Measurements from ENCODE around the gene CYSLTR2.

- TF ChIP-seq CTCF (IDR thresholded peaks at IDR 0.05) (no peak), POLR2A (IDR thresholded peaks at IDR 0.05) (no peak)
Observed at GRCh38 chr13:48728226-48728625, 74.5 kb downstream of the CYSLTR2 start.
